ENCODE data around the gene ITPK1.

GRCh38 chr14:92926180-92926845 lies 189.4 kb downstream of the ITPK1 start:
- TF ChIP-seq EZH2 (IDR thresholded peaks at IDR 0.05; ENCODE audit: insufficient read depth, poor library complexity, severe bottlenecking): no peak
- TF ChIP-seq EZH2phosphoT487 (IDR thresholded peaks at IDR 0.05; ENCODE audit: insufficient read depth, low read depth): no peak

Data from GM23248 (cell line).